Activated T-helper 17 cell treated with anti-CD3 and anti-CD28 coated beads, Interleukin-2, amount 50 U/mL, for 72 hours (primary cell): ENCODE results near the gene ALDH3A1. TPM values are rescaled to one million over a fixed set of nuclear protein-coding genes. Genes with fewer than 3 reads are reported as not detected.

ENCODE experiments used
- ATAC-seq: fragments of 150-1000 bp; cut with Tn5 transposase; replicated peaks from 2 replicates; pipeline ENCODE4 v1.10.0; 2021; ENCODE audit warnings: mild to moderate bottlenecking, moderate library complexity
- H3K27ac Mint-ChIP-seq: one replicate; pipeline ENCODE4 v1.8.0; 2022; ENCODE audit warnings: mixed read lengths
- H3K27me3 Mint-ChIP-seq: one replicate; pipeline ENCODE4 v1.8.0; 2022; ENCODE audit warnings: mixed read lengths
- H3K36me3 Mint-ChIP-seq: one replicate; pipeline ENCODE4 v1.8.0; 2022; ENCODE audit warnings: low read depth, mild to moderate bottlenecking, mixed read lengths
- H3K4me1 Mint-ChIP-seq: one replicate; pipeline ENCODE4 v1.8.0; 2022; ENCODE audit warnings: mixed read lengths
- H3K4me3 Mint-ChIP-seq: one replicate; pipeline ENCODE4 v1.8.0; 2022; ENCODE audit warnings: mild to moderate bottlenecking, mixed read lengths
- H3K9me3 Mint-ChIP-seq: one replicate; pipeline ENCODE4 v1.8.0; 2022; ENCODE audit warnings: mixed read lengths
- total RNA-seq, 2 donors: library from RNA; stranded (reverse); gene quantifications; one replicate each; pipeline ENCODE4 v1.2.3, GENCODE V29; 2022

The ALDH3A1 gene
- total RNA-seq, 2 donors from 2014 or later = not detected

GRCh38 chr17:19713462-19713861, 34.6 kb downstream of the ALDH3A1 start:
- no peaks in the 10 kb centered on the region for H3K4me1 Mint-ChIP-seq
- no peak overlapping the region for H3K4me3 Mint-ChIP-seq
- no peak for ATAC-seq
- no peaks in the 10 kb centered on the region for H3K27me3 Mint-ChIP-seq
- H3K36me3 Mint-ChIP-seq = no peaks in the 10 kb centered on the region
- no peaks in the 10 kb centered on the region for H3K9me3 Mint-ChIP-seq
- no peak overlapping the region for H3K27ac Mint-ChIP-seq

DNA sequence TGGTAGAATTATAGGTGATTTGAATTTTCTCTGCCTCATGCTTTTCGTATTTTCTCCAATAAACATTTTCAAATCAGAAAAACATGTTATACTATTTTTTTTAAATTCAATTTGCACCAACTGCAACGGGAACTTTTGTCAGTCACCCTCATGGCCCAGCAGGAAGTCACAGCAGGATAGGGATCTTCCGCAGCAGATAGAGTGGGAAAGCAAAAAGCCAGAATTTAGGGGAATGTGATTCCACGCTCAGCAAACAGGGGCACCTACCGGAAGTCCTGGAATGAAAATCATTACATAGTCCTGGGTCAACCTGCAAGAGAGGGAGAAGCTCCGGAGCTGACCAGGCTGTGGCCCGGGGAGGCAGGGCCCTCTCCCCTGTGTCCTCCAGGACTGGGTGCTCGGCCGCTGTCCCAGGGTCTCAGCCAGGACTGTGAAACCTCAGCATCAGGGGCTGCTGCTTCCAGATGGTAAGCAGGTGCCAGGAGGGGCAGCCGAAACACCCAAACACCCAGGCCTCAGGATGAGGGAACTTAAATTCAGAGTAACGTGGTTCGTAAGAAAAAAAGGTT, 35.6 kb downstream of the ALDH3A1 start:
- Mint-ChIP-seq H3K36me3 (no peaks in the 10 kb centered on the region), H3K27me3 (no peaks in the 10 kb centered on the region)

GRCh38 chr17:19709841-19710240, 38.3 kb downstream of the ALDH3A1 start:
- no peaks in the 10 kb centered on the region for H3K27me3 Mint-ChIP-seq
- no peak overlapping the region for H3K4me3 Mint-ChIP-seq
- no peaks in the 10 kb centered on the region for H3K9me3 Mint-ChIP-seq
- H3K4me1 Mint-ChIP-seq = no peaks in the 10 kb centered on the region
- no peaks in the 10 kb centered on the region for H3K36me3 Mint-ChIP-seq
- no peak overlapping the region for H3K27ac Mint-ChIP-seq
- no peak for ATAC-seq

More for the DNA sequence above, 35.6 kb downstream of the ALDH3A1 start:
- no peaks in the 10 kb centered on the region for H3K9me3 Mint-ChIP-seq
- ATAC-seq = no peak
- no peaks in the 10 kb centered on the region for H3K4me1 Mint-ChIP-seq
- no peak overlapping the region for H3K27ac Mint-ChIP-seq
- H3K4me3 Mint-ChIP-seq = no peak overlapping the region

DNA sequence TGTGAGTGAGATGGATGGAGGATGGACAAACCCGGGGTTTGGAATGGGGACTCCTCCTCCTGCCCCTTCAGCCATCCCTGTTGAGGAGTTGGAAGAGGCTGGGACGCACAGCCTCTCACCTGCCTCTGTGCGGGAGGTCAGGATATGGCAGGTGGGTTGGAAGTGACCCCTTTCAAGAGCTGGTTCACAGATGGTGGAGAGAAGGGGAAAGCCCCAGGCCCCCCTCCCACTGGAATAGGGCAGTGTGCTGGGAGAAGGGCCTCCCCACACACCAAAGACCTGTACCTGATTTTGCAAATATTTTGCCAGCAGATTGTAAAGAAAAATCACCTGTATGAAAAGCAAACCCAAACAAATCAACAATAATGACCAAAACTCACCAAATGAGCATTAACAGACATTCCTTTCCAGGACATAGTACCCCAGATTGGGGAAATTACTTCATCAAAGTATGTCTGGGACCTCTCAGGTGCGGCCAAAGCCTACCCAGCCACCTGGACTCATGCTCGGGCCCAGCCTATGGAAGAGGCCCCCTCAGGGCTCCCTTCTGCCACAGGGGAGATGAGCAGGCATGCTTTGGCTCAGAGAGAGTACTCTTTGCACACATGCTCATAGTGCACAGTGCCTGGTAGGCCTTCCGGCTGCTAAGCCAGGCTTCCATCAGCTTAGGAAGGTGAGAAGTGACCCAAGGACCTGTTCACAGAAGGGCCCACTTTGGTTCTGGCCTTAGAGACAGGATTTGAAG, 39.5 kb downstream of the ALDH3A1 start:
- Mint-ChIP-seq H3K27me3 (no peaks in the 10 kb centered on the region), H3K4me3 (no peak overlapping the region), H3K36me3 (no peaks in the 10 kb centered on the region), H3K9me3 (no peaks in the 10 kb centered on the region), H3K27ac (no peak overlapping the region), H3K4me1 (no peaks in the 10 kb centered on the region)
- no peak for ATAC-seq

GRCh38 chr17:19707728-19708221, 40.3 kb downstream of the ALDH3A1 start:
- H3K27ac Mint-ChIP-seq = no peak overlapping the region
- H3K27me3 Mint-ChIP-seq = no peaks in the 10 kb centered on the region
- no peaks in the 10 kb centered on the region for H3K9me3 Mint-ChIP-seq
- ATAC-seq = no peak
- no peaks in the 10 kb centered on the region for H3K4me1 Mint-ChIP-seq
- no peak overlapping the region for H3K4me3 Mint-ChIP-seq
- H3K36me3 Mint-ChIP-seq = no peaks in the 10 kb centered on the region

DNA sequence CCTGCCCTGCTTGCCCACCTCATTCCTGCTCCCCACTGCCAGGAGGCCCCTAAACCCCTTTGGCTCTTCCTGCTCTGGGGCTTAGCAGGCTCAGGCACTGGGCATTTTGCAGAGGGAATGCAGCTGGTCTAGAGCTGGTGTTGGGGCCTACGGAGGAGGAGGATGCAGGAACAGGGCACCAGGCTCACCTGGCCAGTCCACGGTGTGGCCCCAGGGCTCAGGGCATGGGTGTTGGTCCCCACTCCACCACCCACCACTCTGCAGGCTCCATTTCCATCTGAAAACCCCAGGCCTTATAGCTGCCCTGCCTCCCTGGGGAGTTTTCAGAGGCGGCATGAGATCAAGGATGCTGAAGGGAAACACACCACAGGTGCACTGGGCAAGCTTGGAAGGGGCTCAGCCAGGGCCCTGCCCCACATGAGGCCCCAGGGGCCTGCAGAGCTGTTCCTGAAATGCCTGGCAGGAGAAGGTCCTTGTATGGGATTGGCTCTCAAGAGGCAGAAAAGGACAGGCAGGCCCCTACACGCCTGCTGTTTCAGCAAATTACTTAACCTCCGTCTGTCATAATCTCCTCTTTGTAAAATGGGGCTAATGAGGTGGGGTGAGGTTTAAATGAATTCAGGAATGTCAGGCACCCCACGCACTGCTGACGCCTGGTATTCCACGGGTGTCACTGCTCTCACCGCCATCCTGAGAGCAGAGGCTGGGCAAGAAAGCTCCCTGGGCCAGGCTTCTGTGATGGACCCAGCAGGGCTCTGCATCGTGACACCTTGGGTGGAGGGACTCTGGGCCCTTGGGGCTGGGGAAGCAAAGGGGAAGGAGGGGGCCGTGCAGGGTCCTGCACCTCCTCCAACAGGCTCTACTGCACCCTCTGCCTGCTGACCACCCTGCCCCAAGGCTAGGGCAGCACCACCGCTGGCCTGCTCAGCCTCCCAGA, 41.0 kb downstream of the ALDH3A1 start:
- H3K9me3 Mint-ChIP-seq = no peaks in the 10 kb centered on the region
- no peak for ATAC-seq

DNA sequence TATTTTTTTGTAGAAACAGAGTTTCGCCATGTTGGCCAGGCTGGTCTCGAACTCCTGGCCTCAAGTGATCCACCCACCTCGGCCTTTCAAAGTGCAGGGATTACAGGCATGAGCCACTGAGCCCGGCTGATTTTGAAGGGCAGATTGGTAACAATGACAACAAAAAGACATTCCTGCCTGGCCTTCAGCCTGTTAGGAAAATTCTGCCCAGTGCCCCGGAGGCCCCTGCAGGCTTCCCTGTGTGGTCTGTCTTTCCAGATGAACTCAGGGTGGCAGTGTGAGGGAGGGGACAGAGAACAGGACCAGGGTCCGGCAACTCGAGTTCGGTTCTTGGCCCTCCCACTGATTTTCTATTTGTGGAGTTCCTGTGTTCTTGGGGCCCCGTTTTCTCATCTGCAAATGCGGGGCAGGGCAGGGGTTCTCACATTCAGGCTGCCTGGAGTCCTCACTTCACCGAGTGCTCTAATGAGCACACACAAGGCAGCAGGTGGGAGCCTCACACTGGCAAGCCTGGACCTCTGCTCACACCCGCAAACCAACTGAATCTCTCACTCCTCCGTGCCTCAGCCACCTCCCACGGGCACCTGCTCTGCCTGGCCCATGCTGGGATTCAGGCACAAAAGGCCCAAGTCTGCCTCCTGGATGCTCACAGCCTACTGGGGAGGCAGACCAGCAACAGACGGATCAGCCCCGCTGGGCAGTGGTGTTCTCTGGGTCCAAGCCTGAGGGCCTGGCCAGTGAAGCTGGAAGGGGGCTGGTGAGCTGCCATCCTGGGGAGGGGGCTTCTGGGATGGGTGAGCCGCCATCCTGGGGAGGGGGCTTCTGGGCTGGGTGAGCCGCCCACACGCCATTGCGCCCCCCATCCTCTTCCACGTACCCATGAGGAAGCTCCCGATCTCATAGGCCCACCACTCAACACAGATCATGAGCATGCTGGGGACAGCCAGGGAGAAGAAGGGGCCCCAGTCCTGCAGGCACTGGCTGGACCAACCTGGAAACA, 42.0 kb downstream of the ALDH3A1 start:
- Mint-ChIP-seq H3K4me1 (no peaks in the 10 kb centered on the region), H3K4me3 (no peak overlapping the region), H3K9me3 (no peaks in the 10 kb centered on the region), H3K36me3 (no peaks in the 10 kb centered on the region), H3K27me3 (no peaks in the 10 kb centered on the region), H3K27ac (no peak overlapping the region)
- ATAC-seq = no peak

More for the DNA sequence above, 41.0 kb downstream of the ALDH3A1 start:
- Mint-ChIP-seq H3K4me3 (no peak overlapping the region), H3K27me3 (no peaks in the 10 kb centered on the region), H3K36me3 (no peaks in the 10 kb centered on the region), H3K4me1 (no peaks in the 10 kb centered on the region), H3K27ac (no peak overlapping the region)

GRCh38 chr17:19705201-19705600, 42.9 kb downstream of the ALDH3A1 start:
- H3K27ac Mint-ChIP-seq = no peak overlapping the region
- no peaks in the 10 kb centered on the region for H3K4me1 Mint-ChIP-seq
- ATAC-seq = no peak
- H3K9me3 Mint-ChIP-seq = no peaks in the 10 kb centered on the region
- no peaks in the 10 kb centered on the region for H3K36me3 Mint-ChIP-seq
- no peaks in the 10 kb centered on the region for H3K27me3 Mint-ChIP-seq
- H3K4me3 Mint-ChIP-seq = no peak overlapping the region

DNA sequence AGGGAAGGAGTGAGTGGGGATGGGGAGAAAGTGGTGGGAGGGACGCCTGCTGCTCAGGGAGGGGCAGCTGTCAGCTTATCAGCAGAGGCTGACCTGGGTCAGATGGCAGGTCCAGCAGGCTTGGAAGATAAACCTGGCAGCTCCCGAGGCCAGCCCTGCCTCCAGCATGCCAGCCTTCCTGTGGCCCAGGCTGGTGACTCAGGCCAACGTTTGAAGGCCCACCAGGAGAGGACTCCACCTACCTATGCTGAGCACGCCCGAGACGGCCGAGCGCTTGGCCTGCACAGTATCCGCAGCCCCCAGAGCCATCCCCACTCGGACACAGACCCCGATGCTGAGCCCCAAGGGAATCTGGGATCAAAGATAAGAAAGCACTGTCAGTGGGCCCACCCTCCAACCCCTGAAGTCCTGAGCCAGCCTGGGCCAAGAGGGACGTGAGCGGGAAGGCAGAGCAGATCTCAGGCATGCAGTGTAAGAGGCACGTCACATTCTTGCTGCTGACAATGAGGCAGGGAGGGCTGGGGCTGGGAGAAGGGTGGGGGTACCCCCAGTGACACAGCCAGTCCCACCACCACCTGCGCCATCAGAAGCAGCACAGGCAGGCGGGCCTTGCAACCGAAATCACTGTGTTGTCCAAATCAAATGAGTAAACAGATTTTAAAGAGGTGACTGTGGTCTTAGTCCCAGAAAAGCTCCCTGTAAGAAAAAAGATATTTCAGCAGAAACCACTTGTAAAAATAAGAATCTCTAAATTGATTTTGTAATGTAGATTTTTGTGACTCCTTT, 44.1 kb downstream of the ALDH3A1 start:
- Mint-ChIP-seq H3K4me3 (no peak overlapping the region), H3K36me3 (no peaks in the 10 kb centered on the region), H3K27me3 (no peaks in the 10 kb centered on the region), H3K27ac (no peak overlapping the region), H3K4me1 (no peaks in the 10 kb centered on the region), H3K9me3 (no peaks in the 10 kb centered on the region)
- no peak for ATAC-seq

DNA sequence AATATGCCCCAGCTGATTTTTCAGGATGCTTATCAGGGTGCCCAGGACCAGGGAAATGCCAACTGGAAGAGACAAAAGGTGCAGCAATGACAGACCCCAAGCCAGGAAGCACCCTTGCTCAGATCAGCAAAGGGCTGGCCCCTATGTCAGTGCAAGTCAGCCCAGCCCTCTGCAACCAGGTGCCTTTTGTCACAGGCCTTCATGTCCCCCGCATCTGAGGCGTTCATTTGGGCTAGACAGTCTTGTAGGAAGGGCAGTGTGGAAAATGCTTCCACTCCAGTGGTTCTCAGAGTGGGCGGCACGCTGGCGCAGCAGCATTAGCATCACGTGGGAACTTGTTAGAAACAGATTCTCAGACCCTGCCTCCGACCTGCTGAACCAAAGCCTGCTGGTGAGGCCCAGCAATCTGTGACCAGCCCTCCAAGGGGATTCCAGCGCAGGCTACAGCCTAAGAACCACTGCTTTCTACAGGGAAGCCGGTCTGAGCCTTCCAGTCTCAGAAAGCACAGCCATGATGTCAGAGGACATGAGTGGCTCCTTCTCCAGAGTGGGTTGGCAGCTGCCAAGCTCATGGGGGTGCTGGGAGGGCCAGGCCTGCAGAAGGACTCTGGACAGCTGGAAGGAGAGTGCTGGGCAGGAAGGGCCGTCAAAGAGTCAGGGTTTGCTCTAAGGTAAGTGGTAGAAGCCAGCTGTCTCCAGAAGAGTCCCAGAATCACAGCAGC, 44.8 kb downstream of the ALDH3A1 start:
- Mint-ChIP-seq H3K4me1 (no peaks in the 10 kb centered on the region), H3K27me3 (no peaks in the 10 kb centered on the region), H3K27ac (no peak overlapping the region), H3K9me3 (no peaks in the 10 kb centered on the region), H3K4me3 (no peak overlapping the region), H3K36me3 (no peaks in the 10 kb centered on the region)
- ATAC-seq = no peak

- H3K4me3 Mint-ChIP-seq = no peak overlapping the region
- no peaks in the 10 kb centered on the region for H3K36me3 Mint-ChIP-seq
- no peaks in the 10 kb centered on the region for H3K9me3 Mint-ChIP-seq
- no peaks in the 10 kb centered on the region for H3K27me3 Mint-ChIP-seq
- no peak overlapping the region for H3K27ac Mint-ChIP-seq
- no peak for ATAC-seq
- H3K4me1 Mint-ChIP-seq = no peaks in the 10 kb centered on the region
These were observed 45.9 kb downstream of the ALDH3A1 start for GRCh38 chr17:19702217-19702641.
